Neural cell (in vitro differentiated cells): ENCODE measurements around the gene CYB5A. TPM values are rescaled to one million over a fixed set of nuclear protein-coding genes. Genes with fewer than 3 reads are reported as not detected.

Experiments
- H2AFZ ChIP-seq: fragments of 200-600, 300-800 bp; sonication (generic), shearing (Covaris generic); 2 replicates; pipeline ENCODE4 v1.6.0; 2014; ENCODE audit warnings: low read depth, mild to moderate bottlenecking, antibody characterized with exemption, low read length, moderate library complexity
- H3F3A ChIP-seq: fragments of 200-600 bp; shearing (Covaris generic); 2 replicates; pipeline ENCODE4 v1.6.1; 2016; ENCODE audit warnings: mild to moderate bottlenecking, moderate library complexity, mixed read lengths, antibody characterized with exemption, low read length; ENCODE audit not compliant: insufficient read depth, poor library complexity, severe bottlenecking
- H3K27ac ChIP-seq: fragments of 200-600, 300-800 bp; sonication (generic), shearing (Covaris generic); 2 replicates; pipeline ENCODE4 v1.5.1; 2014; ENCODE audit warnings: mild to moderate bottlenecking, low read length, moderate library complexity
- H3K27me3 ChIP-seq: fragments of 300-800, 200-600 bp; sonication (generic), shearing (Covaris generic); 2 replicates; pipeline ENCODE4 v1.6.0; 2014; ENCODE audit warnings: mild to moderate bottlenecking, low read depth, low read length, moderate library complexity; ENCODE audit not compliant: insufficient read depth
- H3K36me3 ChIP-seq: fragments of 300-800, 200-600 bp; sonication (generic), shearing (Covaris generic); 2 replicates; pipeline ENCODE4 v1.5.1; 2014; ENCODE audit warnings: mild to moderate bottlenecking, antibody characterized with exemption, low read length, moderate library complexity; ENCODE audit not compliant: insufficient read depth
- H3K4me2 ChIP-seq: fragments of 300-800, 200-600 bp; sonication (generic), shearing (Covaris generic); 2 replicates; pipeline ENCODE4 v1.6.0; 2014; ENCODE audit warnings: mild to moderate bottlenecking, low read length
- H3K4me3 ChIP-seq: fragments of 300-800, 200-600 bp; sonication (generic), shearing (Covaris generic); 2 replicates; pipeline ENCODE4 v1.5.1; 2014; ENCODE audit warnings: mild to moderate bottlenecking, low read length, moderate library complexity
- H3K79me2 ChIP-seq: fragments of 200-600 bp; shearing (Covaris generic); replicated peaks from 2 replicates; pipeline ENCODE4 v1.6.0; 2014; ENCODE audit warnings: mild to moderate bottlenecking, low read length, moderate library complexity; ENCODE audit not compliant: insufficient read depth
- H3K9ac ChIP-seq: fragments of 300-800, 200-600 bp; sonication (generic), shearing (Covaris generic); 2 replicates; pipeline ENCODE4 v1.6.1; 2016; ENCODE audit warnings: mild to moderate bottlenecking, low read length, mixed read lengths
- H3K9me2 ChIP-seq: fragments of 200-600 bp; shearing (Covaris generic); 2 replicates; pipeline ENCODE4 v1.6.1; 2016; ENCODE audit warnings: mild to moderate bottlenecking, low read length, mixed read lengths; ENCODE audit not compliant: insufficient read depth
- H3K9me3 ChIP-seq: fragments of 200-600, 300-800 bp; sonication (generic), shearing (Covaris generic); 2 replicates; pipeline ENCODE4 v1.6.1; 2016; ENCODE audit warnings: mild to moderate bottlenecking, mixed run types, low read length, moderate library complexity, mixed read lengths
- H4K20me1 ChIP-seq: fragments of 200-600 bp; shearing (Covaris generic); 2 replicates; pipeline ENCODE4 v1.6.1; 2016; ENCODE audit warnings: mild to moderate bottlenecking, mixed run types; ENCODE audit not compliant: insufficient read depth
- EP300 ChIP-seq: fragments of 450-650 bp; conservative IDR thresholded peaks from 2 replicates; pipeline ENCODE4 v1.6.1; 2014; ENCODE audit warnings: antibody characterized with exemption, mild to moderate bottlenecking, moderate library complexity; ENCODE audit not compliant: poor library complexity, severe bottlenecking
- EZH2 ChIP-seq: fragments of 200-600, 300-800 bp; shearing (Covaris generic), sonication (generic); IDR thresholded peaks from 2 replicates; pipeline ENCODE4 v1.6.1; 2014; ENCODE audit warnings: antibody characterized with exemption, low read length, borderline replicate concordance, mild to moderate bottlenecking; ENCODE audit not compliant: insufficient read depth, poor library complexity, severe bottlenecking
- MXI1 ChIP-seq: fragments of 450-650 bp; conservative IDR thresholded peaks from 2 replicates; pipeline ENCODE4 v1.6.1; 2014; ENCODE audit warnings: antibody characterized with exemption, mild to moderate bottlenecking; ENCODE audit not compliant: poor library complexity, severe bottlenecking
- POLR2AphosphoS5 ChIP-seq: IDR thresholded peaks from 2 replicates; pipeline ENCODE4 v1.6.1; 2012
- RAD21 ChIP-seq: fragments of 450-650 bp; conservative IDR thresholded peaks from 2 replicates; pipeline ENCODE4 v1.6.1; 2014; ENCODE audit warnings: antibody characterized with exemption, mild to moderate bottlenecking, moderate library complexity
- SMC3 ChIP-seq: fragments of 450-650 bp; conservative IDR thresholded peaks from 2 replicates; pipeline ENCODE4 v1.6.1; 2014; ENCODE audit warnings: antibody characterized with exemption, mild to moderate bottlenecking, moderate library complexity; ENCODE audit not compliant: poor library complexity
- TAF1 ChIP-seq: IDR thresholded peaks from 2 replicates; pipeline ENCODE4 v1.6.1; 2012; ENCODE audit warnings: low read depth
- polyA minus RNA-seq: library from RNA; depleted of rRNA, polyadenylated mRNA; stranded (reverse); fragments of >200 nt; gene quantifications from 2 replicates; pipeline ENCODE4 v1.2.3, GENCODE V29; 2014
- polyA plus RNA-seq: library from polyadenylated mRNA; depleted of rRNA; stranded (reverse); fragments of >200 nt; gene quantifications from 2 replicates; pipeline ENCODE4 v1.2.3, GENCODE V29; 2014
- TF ChIP-seq, protein P1 (sequence below): fragments of 450-650 bp; IDR thresholded peaks from 2 replicates; pipeline ENCODE4 v1.5.1; 2014; ENCODE audit warnings: antibody characterized with exemption, mild to moderate bottlenecking, moderate library complexity; ENCODE audit not compliant: poor library complexity, severe bottlenecking
- TF ChIP-seq, protein P2 (sequence below): IDR thresholded peaks from 2 replicates; pipeline ENCODE4 v1.6.1; 2012; ENCODE audit warnings: borderline replicate concordance

CYB5A gene, protein sequence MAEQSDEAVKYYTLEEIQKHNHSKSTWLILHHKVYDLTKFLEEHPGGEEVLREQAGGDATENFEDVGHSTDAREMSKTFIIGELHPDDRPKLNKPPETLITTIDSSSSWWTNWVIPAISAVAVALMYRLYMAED
- polyA plus RNA-seq (31.1 and 35.4 TPM in 2 replicates), polyA minus RNA-seq (10.2 and 17.9 TPM in 2 replicates)

DNA sequence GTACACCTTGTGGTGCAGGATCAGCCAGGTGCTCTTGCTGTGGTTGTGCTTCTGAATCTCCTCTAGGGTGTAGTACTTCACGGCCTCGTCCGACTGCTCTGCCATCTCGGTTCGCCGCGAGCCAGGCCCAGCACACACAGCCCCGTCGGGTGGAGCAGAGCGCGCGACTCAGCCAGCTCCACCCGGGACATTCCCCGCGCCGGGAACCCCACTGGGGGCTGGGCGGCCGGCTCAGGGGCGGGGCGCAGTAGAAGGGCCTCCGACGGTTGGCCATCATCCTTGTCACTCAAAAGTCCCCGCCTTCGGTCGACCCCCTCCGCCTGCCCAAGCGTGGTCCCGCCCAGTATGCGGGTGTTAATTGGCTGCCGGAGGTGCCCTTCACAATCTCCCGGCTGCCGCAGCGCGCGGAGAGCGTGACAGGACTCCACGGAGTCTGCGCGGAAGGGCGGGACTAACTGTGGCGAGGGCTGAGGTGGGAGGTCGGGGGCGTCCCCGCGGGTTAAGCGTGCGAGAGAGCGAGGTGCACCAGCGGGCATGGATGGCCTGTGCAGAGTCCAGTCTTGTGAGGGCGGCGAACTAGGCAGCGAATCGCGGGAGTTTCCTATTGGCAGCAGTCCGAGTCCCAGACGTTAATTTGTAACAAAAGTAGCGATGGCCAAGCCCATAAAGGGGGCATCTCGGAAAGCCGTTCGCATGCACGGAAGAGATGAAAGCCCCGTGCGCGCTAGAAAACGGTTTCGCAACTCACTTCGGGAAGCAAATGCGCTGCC lies at the start of gene CYB5A:
CYB5A (minus strand) TSS at position 193 of the 770 bp plus-strand sequence; CDS start at position 105, 88 bp downstream.
- Histone ChIP-seq H3K4me2 (peak within 1 kb of the TSS; percentile 60), H3K27ac (peak within 1 kb of the TSS; percentile 39), H3K79me2 (no peaks in the 10 kb centered on the region), H2AFZ (peak within 1 kb of the TSS; percentile 99), H3K27me3 (no peaks in the 10 kb centered on the region), H3K36me3 (no peaks in the 10 kb centered on the region), H3K9me3 (no peaks in the 10 kb centered on the region), H3K4me3 (peak within 1 kb of the TSS; percentile 99), H4K20me1 (no peaks in the 10 kb centered on the region), H3K9me2 (no peaks in the 10 kb centered on the region), H3K9ac (peak within 1 kb of the TSS; percentile 65), H3F3A (no peaks in the 10 kb centered on the region)
- TF ChIP-seq MXI1, result peak; percentile 75
- peak; percentile 60 for TF ChIP-seq POLR2AphosphoS5
- TF ChIP-seq SMC3, result no peak
- TF ChIP-seq EZH2, result no peak
- TF ChIP-seq, protein P1, sequence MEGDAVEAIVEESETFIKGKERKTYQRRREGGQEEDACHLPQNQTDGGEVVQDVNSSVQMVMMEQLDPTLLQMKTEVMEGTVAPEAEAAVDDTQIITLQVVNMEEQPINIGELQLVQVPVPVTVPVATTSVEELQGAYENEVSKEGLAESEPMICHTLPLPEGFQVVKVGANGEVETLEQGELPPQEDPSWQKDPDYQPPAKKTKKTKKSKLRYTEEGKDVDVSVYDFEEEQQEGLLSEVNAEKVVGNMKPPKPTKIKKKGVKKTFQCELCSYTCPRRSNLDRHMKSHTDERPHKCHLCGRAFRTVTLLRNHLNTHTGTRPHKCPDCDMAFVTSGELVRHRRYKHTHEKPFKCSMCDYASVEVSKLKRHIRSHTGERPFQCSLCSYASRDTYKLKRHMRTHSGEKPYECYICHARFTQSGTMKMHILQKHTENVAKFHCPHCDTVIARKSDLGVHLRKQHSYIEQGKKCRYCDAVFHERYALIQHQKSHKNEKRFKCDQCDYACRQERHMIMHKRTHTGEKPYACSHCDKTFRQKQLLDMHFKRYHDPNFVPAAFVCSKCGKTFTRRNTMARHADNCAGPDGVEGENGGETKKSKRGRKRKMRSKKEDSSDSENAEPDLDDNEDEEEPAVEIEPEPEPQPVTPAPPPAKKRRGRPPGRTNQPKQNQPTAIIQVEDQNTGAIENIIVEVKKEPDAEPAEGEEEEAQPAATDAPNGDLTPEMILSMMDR, result peak; percentile 63
- TF ChIP-seq RAD21, result no peak
- TF ChIP-seq, protein P2, sequence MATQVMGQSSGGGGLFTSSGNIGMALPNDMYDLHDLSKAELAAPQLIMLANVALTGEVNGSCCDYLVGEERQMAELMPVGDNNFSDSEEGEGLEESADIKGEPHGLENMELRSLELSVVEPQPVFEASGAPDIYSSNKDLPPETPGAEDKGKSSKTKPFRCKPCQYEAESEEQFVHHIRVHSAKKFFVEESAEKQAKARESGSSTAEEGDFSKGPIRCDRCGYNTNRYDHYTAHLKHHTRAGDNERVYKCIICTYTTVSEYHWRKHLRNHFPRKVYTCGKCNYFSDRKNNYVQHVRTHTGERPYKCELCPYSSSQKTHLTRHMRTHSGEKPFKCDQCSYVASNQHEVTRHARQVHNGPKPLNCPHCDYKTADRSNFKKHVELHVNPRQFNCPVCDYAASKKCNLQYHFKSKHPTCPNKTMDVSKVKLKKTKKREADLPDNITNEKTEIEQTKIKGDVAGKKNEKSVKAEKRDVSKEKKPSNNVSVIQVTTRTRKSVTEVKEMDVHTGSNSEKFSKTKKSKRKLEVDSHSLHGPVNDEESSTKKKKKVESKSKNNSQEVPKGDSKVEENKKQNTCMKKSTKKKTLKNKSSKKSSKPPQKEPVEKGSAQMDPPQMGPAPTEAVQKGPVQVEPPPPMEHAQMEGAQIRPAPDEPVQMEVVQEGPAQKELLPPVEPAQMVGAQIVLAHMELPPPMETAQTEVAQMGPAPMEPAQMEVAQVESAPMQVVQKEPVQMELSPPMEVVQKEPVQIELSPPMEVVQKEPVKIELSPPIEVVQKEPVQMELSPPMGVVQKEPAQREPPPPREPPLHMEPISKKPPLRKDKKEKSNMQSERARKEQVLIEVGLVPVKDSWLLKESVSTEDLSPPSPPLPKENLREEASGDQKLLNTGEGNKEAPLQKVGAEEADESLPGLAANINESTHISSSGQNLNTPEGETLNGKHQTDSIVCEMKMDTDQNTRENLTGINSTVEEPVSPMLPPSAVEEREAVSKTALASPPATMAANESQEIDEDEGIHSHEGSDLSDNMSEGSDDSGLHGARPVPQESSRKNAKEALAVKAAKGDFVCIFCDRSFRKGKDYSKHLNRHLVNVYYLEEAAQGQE, result no peak
- peak; percentile 29 for TF ChIP-seq EP300
- no peak for TF ChIP-seq TAF1

DNA sequence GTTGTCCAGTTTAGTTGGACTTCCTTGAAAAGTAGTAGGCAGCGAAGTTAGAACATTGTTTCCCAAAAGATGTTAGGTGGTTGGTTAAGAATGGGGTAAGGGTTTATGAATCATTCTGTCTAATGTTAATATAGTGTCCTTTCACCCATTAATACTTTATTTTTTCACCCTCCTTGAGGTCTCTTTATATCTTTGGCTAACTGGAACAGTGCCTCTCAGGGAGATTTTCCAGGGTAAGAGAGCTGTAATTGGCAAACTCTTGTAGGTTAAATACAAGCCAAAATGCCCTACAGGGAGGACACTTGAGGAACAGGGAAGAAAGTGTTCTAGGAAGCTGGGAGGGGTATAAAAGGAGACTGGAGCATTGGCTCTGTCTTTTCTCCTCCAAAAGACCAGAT lies 46.1 kb upstream of the CYB5A start:
- Histone ChIP-seq H3K4me2 (no peak overlapping the region), H3K27ac (no peak overlapping the region), H4K20me1 (no peaks in the 10 kb centered on the region), H3K9me2 (no peaks in the 10 kb centered on the region), H3K9ac (no peak overlapping the region), H3F3A (no peaks in the 10 kb centered on the region), H2AFZ (no peak overlapping the region), H3K27me3 (no peaks in the 10 kb centered on the region), H3K79me2 (no peaks in the 10 kb centered on the region), H3K4me3 (no peak overlapping the region), H3K36me3 (no peaks in the 10 kb centered on the region), H3K9me3 (no peaks in the 10 kb centered on the region)
- no peak for TF ChIP-seq SMC3
- TF ChIP-seq EP300, result no peak
- TF ChIP-seq, protein P2, result no peak
- no peak for TF ChIP-seq RAD21
- TF ChIP-seq EZH2, result no peak
- TF ChIP-seq TAF1, result no peak
- TF ChIP-seq POLR2AphosphoS5, result no peak
- TF ChIP-seq, protein P1, result no peak
- no peak for TF ChIP-seq MXI1
